ENCODE results near the gene PLEKHA1.

PLEKHA1 gene

DNA sequence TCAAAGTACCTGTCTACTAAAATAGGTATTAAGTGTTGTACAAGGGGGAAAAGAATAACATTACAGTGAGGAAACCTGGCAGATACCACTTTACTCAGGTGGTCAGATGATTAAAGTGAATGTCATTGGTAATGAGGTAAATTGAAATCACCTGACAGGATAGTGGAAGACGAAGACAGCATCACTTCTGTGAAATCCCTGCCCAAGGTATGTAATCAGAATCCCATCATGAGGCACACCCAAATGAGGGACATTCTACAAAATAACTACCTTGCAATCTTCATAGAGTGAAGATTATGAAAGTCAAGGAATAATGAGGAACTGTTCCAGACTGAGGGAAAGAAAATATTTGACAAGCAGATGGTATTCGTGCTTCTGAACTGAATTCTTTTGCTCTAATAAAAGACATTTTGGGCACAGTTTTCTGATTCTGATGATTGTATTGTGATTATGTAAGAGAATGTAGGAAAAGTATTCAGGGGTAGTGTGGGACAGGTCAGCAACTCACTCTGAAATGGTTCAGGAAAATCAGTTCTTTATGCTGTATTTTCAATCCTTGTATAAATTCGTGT is 46.6 kb downstream of the PLEKHA1 start:
- DNase-seq = no peak

DNA sequence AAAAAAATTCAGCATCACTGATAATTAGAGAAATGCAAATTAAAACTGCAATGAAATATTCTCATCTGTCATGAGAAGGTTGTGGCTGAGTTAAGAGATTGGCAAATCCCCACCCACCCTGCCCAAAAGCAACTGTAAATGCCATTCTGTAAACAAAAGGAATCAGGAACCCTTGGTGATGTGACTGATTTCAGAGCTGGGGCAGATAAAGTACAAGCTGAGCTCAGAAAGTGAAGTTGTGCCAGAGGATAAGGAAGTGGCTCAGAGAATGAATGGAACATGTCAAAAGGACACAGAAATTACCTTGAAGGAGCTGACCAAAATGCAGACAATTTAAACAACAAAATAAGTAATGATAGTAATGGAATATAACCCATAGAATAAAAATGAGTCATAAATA is 47.2 kb downstream of the PLEKHA1 start:
- no peak for DNase-seq

GRCh38 chr10:122422266-122422989 is 47.9 kb downstream of the PLEKHA1 start:
- DNase-seq = no peak

GRCh38 chr10:122424059-122424458 is 49.6 kb downstream of the PLEKHA1 start:
- DNase-seq = no peak

DNA sequence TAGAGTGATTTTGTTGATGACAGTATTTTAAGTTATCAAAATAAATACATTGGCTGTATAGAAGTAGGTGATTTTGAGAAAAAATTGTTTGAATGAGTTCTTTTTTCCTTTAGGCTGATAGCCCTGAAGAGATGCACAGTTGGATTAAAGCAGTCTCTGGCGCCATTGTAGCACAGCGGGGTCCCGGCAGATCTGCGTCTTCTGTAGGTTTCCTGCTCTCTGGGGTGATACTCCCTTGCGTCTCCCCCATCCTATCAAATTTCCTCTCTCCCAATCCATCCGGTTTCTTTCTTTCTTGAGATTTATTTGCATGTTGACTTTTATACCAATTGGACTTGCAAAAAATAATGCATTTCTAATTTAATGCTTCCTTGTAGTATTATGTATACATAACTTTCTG is 52.3 kb downstream of the PLEKHA1 start:
- no peak for DNase-seq

DNA sequence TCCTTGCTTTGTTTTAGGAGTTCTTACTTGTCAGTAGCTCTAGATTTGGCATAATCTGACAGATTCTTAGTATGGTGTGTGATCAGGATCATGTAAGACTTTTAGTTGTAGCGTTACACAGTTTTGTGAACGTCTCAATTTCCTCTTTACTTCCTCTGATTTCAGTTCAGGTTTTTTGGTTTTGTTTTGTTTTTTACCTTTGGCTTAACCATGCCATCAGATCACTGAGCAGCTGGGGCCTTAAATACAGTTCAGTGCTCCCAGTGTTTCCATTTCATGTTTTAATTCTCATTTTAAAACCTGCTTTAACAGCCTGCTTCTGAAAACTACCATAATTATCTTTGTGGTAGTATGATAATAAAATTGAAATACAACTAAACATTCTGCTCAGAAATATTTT is 52.8 kb downstream of the PLEKHA1 start:
- no peak for DNase-seq

DNA sequence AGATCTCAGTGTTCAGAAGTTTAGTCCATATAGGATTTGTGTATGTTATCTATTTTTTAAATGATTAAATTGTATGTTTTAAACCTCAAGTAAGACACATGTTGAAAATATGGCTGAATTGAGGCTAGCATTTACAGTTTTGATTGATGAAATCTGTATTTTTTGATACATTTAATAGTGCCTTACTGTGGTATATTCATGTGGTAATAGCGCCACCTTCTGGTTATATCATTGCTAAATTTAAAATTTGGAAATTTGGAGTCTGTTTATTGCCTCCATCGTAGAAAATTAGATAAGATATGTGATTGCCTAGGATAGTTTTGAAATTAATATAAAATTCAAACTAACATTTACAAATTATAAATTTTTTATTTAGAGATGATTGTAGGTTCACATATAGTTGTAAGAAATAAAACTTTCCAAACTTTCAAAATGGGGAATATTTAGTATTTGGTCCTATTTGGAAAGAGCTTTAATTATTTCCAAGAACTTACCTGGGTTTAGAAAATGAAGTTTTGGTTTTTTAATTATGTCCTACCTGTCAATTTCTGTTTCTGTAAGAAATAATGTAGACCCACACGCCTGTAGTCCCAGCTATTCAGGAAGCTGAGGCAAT is 60.8 kb downstream of the PLEKHA1 start:
- peak in 1 of 51 donors; percentile 41 for DNase-seq

DNA sequence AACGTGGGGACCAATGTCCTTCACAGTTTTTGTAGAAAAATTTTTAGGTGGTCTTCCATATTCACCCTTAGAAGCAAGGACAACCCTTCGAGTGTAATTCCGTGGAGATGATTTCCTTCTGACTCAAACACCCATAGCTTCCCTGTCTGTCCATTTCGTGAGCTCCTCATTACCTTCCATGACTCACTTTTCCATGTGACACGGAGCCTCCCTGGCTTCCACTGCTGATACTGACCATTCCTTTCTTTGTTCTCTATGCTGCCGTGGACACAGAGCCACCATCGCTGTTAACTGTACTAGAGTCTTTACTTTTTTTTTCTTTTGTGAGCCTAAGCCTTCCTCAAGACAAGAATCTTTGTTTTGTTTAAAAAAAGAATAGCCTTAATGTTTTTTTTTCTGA is 67.5 kb downstream of the PLEKHA1 start:
- DNase-seq = no peak

DNA sequence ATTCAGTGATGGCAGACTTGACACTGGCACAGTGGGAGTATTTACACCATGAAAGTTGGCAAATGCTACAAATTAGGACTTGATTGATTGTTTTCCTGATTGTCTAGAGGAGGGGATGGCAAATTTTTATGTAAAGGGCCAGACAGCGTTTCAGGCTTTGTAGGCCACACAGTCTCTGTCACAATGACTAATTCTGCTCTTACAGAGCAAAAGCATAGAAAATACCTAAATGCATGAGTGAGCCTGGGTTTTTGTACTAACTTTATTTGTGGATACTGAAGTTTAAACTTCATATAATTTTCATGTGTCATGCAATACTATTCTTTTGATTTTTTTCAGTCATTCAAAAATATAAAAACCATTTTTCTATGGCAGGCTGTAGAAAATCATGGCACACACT is 71.0 kb downstream of the PLEKHA1 start:
- DNase-seq = no peak

GRCh38 chr10:122445904-122446303 is 71.4 kb downstream of the PLEKHA1 start:
- DNase-seq = no peak

GRCh38 chr10:122446668-122447423 is 72.3 kb downstream of the PLEKHA1 start:
- peak in 1 of 51 donors; percentile 24 for DNase-seq

DNA sequence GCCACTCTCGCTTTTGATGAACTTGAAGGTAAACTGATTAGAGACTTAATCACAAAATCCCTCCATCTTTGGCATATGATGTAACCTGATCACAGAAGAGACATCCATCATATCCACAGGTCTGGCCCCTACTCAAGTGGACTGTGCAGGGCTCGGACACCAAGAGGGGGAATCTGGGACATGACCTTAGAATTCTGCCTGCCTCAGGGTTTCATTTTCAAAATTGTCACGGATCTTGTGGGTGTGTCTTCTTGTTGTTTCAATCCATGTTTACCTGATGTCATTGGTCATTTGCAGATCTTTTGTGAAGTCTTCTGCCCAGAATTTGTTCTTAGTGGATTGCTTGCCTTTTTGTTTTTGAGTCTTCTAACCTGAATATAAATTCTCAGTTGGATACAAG is 74.1 kb downstream of the PLEKHA1 start:
- DNase-seq = no peak

DNA sequence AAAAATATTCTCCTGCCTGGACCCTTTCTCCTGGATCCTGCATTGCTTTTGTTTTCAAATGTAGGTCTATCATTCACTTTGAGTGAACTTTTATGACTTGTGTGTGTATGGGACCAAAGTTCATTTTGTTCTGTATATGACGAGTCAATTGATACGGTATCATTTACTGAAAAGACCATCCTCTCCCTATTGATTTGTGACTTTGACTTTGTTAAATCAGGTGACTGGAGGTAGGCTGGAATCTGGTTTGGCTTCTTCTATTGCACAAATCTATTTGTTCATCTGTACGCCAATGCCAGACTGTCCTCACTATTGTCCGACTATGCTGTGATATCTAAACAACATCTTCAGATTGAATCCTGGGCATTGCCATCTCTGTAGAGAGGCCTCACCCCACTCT is 74.6 kb downstream of the PLEKHA1 start:
- no peak for DNase-seq

DNA sequence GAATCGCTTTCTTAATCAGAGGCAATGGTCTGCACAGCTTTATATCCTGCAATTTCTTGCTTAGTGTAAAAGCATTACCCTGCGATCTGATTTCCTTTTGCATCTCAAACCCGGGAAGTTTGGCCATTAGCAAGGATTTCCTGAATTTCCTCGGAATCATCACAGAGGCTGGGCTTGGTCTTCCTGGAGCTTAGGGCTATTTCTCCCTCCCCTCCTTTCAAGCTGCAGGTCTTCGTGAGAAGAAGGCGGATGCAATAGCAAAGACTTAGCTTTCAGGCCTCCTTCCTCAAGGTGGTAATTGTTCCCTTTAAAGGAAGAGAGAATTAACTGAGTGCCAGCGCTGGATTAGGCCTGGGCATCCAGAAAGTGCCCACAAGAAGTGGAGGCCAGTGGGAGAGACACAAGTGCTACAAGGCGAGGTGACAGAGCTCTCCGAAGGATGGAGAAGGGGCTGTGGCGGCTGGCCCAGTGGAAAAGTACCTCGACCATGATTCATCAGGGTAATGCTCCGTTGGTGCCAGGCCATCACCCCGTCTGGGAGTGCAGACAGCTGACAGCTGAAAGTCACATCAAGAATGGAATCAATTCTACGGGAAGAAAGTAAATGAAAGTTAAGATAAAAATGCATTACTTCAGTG is 76.0 kb downstream of the PLEKHA1 start:
- no peak for DNase-seq

DNA sequence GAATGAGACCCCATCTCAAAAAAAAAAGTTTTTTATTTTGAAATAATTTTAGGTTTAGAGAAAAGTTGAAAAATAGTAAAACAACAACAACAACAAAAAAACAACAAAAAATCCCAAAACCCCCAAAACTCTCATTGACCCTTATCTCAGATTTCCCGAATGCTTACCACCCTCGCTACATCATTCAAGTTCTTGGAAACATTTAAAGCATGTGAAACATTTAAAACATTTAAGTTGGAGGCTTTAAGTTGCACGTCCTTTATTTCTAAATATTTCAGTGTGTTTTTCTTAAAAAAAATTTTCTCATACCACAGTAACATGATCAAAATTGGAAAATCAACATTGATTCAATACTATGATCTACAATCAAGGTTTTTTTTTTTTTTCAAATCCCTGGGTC is 79.6 kb downstream of the PLEKHA1 start:
- no peak for DNase-seq

- no peak for DNase-seq
Measured at GRCh38 chr10:122454603-122455080, 80.1 kb downstream of the PLEKHA1 start, which contains the start of gene ARMS2. TSS of gene ARMS2 (plus strand) at chr10:122454653. CDS start at chr10:122454728, 75 bp downstream.

- DNase-seq = no peak
Measured at GRCh38 chr10:122455376-122456079, 81.0 kb downstream of the PLEKHA1 start.

DNA sequence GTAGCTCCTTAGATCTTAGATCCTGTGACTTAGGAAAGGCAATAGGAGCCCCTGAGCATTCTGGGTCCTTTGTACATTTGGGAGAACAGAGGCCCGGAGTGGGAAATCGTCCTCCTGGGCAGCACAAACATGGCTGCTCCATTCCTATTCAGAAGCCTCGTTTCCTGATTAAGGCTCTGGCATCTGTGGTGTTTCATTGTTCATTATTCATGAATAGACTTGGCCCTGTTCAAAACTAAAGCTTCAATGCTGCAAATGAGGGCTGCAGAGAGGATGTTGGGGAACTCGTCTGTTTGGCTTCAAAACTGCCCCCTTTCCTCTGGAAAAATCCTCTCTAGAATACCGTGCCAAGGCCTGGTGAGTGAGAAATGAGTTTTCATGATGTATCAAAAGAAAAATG is 83.4 kb downstream of the PLEKHA1 start:
- DNase-seq = peak in 3 of 51 donors; percentile 25 to 54 (median 38)

- DNase-seq = peak in 14 of 51 donors; percentile 30 to 61 (median 49)
Measured at GRCh38 chr10:122458693-122459092, 84.2 kb downstream of the PLEKHA1 start.

DNA sequence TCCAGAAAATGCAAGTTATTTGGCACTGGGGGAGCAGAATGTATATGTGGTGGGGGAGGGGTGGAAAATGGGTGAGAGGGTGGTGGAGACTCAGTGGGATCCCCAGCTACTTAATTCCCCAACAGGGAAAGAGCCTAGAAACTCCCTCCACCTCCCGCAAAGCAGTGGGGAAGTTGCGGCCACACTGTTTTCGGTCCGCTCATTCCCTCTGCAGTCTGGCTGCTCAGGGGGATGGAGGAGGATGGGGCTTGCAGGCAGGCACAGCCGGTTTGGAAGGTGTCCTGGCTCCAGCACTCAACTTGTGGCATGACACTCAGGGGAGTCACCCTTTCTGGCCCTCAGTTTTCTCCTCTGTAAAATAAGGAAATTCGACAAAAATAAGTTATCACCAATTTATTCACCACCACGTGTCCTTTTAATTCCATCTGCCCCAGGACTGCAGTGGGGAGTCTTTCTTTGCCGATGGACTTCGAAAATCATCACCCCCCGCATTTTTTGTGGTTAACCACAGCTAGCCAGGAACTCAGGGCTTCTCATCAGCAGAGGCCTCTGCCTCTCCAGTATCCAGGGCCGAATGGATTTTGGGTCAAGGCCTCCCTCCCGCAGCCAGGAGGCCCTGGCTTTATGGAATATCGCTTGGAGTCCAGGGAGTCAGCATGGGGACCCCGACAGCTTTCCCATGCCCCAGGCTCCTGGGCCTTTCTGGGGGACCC is 85.2 kb downstream of the PLEKHA1 start:
- DNase-seq = no peak
